ENCODE results near the gene CD163.

Gene CD163

DNA sequence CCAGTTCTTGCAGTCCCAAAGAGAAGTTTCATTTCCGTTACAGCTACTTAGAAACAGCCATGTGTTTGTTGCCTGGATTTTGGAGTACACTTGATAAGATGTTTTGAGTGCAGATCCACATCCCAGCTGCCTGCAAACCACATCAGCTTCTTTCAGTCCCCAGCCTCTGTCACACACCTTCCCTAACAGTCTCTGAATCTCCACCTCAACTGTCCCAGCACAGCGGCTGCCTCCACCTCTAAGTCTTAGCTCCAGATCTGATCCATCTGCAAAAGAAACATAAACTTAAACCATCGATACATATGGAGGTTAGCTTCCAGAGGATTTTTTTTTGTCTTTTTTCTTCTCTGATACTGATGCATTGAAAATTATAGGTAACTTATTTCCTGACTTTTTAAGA lies 8.4 kb downstream of the CD163 start:
- POLR2A ChIA-PET: interaction anchor here (0.6 kb wide), 1 partner anchor 171 kb away, joined by 3 read pairs; the partner anchor contains the start of gene APOBEC1
- Histone ChIP-seq H3K27ac (ENCODE audit: extremely low read depth, low read depth, low read length) (no peak overlapping the region), H3K9me3 (ENCODE audit: control insufficient read depth, insufficient read depth, low read depth, low read length) (no peaks in the 10 kb centered on the region), H3K36me3 (ENCODE audit: control insufficient read depth in 2 of 2, insufficient read depth in 1 of 2, low read length in 2 of 2) (no peaks in the 10 kb centered on the region), H3K4me3 (ENCODE audit: low read depth, low read length) (no peak overlapping the region), H3K4me1 (ENCODE audit: control insufficient read depth, insufficient read depth, low read length) (0 out of 2 replicates have a peak, but pooled peaks cover 3% of the 10 kb centered on the region)
- TF ChIP-seq ZNF175 (tag by site-specific recombination; IDR thresholded peaks at IDR 0.05) (no peak), ZBTB7A (tag by site-specific recombination; IDR thresholded peaks at IDR 0.05; ENCODE audit: low read depth) (no peak), ZNF623 (tag by site-specific recombination; IDR thresholded peaks at IDR 0.05) (no peak), ZNF140 (tag by site-specific recombination; IDR thresholded peaks at IDR 0.05) (no peak), KLF8 (tag by site-specific recombination; IDR thresholded peaks at IDR 0.05) (no peak), SCRT1 (tag by site-specific recombination; IDR thresholded peaks at IDR 0.05; ENCODE audit: borderline replicate concordance) (no peak), YY2 (tag by site-specific recombination; IDR thresholded peaks at IDR 0.05) (no peak), ZNF776 (tag by site-specific recombination; IDR thresholded peaks at IDR 0.05; ENCODE audit: borderline replicate concordance) (no peak), ZNF529 (tag by site-specific recombination; IDR thresholded peaks at IDR 0.05; ENCODE audit: insufficient replicate concordance) (no peak)
- TF ChIP-seq, protein P1, sequence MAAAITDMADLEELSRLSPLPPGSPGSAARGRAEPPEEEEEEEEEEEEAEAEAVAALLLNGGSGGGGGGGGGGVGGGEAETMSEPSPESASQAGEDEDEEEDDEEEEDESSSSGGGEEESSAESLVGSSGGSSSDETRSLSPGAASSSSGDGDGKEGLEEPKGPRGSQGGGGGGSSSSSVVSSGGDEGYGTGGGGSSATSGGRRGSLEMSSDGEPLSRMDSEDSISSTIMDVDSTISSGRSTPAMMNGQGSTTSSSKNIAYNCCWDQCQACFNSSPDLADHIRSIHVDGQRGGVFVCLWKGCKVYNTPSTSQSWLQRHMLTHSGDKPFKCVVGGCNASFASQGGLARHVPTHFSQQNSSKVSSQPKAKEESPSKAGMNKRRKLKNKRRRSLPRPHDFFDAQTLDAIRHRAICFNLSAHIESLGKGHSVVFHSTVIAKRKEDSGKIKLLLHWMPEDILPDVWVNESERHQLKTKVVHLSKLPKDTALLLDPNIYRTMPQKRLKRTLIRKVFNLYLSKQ (tag by site-specific recombination; IDR thresholded peaks at IDR 0.05; ENCODE audit: borderline replicate concordance): no peak
- TF ChIP-seq, protein P2, sequence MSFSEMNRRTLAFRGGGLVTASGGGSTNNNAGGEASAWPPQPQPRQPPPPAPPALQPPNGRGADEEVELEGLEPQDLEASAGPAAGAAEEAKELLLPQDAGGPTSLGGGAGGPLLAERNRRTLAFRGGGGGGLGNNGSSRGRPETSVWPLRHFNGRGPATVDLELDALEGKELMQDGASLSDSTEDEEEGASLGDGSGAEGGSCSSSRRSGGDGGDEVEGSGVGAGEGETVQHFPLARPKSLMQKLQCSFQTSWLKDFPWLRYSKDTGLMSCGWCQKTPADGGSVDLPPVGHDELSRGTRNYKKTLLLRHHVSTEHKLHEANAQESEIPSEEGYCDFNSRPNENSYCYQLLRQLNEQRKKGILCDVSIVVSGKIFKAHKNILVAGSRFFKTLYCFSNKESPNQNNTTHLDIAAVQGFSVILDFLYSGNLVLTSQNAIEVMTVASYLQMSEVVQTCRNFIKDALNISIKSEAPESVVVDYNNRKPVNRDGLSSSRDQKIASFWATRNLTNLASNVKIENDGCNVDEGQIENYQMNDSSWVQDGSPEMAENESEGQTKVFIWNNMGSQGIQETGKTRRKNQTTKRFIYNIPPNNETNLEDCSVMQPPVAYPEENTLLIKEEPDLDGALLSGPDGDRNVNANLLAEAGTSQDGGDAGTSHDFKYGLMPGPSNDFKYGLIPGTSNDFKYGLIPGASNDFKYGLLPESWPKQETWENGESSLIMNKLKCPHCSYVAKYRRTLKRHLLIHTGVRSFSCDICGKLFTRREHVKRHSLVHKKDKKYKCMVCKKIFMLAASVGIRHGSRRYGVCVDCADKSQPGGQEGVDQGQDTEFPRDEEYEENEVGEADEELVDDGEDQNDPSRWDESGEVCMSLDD (tag by site-specific recombination; IDR thresholded peaks at IDR 0.05): no peak
- TF ChIP-seq, protein P3, sequence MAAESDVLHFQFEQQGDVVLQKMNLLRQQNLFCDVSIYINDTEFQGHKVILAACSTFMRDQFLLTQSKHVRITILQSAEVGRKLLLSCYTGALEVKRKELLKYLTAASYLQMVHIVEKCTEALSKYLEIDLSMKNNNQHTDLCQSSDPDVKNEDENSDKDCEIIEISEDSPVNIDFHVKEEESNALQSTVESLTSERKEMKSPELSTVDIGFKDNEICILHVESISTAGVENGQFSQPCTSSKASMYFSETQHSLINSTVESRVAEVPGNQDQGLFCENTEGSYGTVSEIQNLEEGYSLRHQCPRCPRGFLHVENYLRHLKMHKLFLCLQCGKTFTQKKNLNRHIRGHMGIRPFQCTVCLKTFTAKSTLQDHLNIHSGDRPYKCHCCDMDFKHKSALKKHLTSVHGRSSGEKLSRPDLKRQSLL (tag by site-specific recombination; IDR thresholded peaks at IDR 0.05): no peak
- TF ChIP-seq, protein P4, sequence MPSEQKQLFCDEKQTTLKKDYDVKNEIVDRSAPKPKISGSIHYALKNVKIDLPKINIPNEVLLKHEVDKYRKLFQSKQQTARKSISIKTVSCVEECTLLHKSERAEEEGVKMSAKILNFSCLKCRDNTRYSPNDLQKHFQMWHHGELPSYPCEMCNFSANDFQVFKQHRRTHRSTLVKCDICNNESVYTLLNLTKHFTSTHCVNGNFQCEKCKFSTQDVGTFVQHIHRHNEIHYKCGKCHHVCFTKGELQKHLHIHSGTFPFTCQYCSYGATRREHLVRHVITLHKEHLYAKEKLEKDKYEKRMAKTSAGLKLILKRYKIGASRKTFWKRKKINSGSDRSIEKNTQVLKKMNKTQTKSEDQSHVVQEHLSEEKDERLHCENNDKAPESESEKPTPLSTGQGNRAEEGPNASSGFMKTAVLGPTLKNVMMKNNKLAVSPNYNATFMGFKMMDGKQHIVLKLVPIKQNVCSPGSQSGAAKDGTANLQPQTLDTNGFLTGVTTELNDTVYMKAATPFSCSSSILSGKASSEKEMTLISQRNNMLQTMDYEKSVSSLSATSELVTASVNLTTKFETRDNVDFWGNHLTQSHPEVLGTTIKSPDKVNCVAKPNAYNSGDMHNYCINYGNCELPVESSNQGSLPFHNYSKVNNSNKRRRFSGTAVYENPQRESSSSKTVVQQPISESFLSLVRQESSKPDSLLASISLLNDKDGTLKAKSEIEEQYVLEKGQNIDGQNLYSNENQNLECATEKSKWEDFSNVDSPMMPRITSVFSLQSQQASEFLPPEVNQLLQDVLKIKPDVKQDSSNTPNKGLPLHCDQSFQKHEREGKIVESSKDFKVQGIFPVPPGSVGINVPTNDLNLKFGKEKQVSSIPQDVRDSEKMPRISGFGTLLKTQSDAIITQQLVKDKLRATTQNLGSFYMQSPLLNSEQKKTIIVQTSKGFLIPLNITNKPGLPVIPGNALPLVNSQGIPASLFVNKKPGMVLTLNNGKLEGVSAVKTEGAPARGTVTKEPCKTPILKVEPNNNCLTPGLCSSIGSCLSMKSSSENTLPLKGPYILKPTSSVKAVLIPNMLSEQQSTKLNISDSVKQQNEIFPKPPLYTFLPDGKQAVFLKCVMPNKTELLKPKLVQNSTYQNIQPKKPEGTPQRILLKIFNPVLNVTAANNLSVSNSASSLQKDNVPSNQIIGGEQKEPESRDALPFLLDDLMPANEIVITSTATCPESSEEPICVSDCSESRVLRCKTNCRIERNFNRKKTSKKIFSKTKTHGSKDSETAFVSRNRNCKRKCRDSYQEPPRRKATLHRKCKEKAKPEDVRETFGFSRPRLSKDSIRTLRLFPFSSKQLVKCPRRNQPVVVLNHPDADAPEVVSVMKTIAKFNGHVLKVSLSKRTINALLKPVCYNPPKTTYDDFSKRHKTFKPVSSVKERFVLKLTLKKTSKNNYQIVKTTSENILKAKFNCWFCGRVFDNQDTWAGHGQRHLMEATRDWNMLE (tag by site-specific recombination; conservative IDR thresholded peaks at IDR 0.05; ENCODE audit: low read depth): no peak
- TF ChIP-seq, protein P5, sequence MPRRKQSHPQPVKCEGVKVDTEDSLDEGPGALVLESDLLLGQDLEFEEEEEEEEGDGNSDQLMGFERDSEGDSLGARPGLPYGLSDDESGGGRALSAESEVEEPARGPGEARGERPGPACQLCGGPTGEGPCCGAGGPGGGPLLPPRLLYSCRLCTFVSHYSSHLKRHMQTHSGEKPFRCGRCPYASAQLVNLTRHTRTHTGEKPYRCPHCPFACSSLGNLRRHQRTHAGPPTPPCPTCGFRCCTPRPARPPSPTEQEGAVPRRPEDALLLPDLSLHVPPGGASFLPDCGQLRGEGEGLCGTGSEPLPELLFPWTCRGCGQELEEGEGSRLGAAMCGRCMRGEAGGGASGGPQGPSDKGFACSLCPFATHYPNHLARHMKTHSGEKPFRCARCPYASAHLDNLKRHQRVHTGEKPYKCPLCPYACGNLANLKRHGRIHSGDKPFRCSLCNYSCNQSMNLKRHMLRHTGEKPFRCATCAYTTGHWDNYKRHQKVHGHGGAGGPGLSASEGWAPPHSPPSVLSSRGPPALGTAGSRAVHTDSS (tag by site-specific recombination; IDR thresholded peaks at IDR 0.05): no peak
- TF ChIP-seq, protein P6, sequence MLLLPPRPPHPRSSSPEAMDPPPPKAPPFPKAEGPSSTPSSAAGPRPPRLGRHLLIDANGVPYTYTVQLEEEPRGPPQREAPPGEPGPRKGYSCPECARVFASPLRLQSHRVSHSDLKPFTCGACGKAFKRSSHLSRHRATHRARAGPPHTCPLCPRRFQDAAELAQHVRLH (tag by site-specific recombination; IDR thresholded peaks at IDR 0.05): no peak
- TF ChIP-seq, protein P7, sequence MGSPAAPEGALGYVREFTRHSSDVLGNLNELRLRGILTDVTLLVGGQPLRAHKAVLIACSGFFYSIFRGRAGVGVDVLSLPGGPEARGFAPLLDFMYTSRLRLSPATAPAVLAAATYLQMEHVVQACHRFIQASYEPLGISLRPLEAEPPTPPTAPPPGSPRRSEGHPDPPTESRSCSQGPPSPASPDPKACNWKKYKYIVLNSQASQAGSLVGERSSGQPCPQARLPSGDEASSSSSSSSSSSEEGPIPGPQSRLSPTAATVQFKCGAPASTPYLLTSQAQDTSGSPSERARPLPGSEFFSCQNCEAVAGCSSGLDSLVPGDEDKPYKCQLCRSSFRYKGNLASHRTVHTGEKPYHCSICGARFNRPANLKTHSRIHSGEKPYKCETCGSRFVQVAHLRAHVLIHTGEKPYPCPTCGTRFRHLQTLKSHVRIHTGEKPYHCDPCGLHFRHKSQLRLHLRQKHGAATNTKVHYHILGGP (tag by site-specific recombination; IDR thresholded peaks at IDR 0.05): no peak
- TF ChIP-seq, protein P8, sequence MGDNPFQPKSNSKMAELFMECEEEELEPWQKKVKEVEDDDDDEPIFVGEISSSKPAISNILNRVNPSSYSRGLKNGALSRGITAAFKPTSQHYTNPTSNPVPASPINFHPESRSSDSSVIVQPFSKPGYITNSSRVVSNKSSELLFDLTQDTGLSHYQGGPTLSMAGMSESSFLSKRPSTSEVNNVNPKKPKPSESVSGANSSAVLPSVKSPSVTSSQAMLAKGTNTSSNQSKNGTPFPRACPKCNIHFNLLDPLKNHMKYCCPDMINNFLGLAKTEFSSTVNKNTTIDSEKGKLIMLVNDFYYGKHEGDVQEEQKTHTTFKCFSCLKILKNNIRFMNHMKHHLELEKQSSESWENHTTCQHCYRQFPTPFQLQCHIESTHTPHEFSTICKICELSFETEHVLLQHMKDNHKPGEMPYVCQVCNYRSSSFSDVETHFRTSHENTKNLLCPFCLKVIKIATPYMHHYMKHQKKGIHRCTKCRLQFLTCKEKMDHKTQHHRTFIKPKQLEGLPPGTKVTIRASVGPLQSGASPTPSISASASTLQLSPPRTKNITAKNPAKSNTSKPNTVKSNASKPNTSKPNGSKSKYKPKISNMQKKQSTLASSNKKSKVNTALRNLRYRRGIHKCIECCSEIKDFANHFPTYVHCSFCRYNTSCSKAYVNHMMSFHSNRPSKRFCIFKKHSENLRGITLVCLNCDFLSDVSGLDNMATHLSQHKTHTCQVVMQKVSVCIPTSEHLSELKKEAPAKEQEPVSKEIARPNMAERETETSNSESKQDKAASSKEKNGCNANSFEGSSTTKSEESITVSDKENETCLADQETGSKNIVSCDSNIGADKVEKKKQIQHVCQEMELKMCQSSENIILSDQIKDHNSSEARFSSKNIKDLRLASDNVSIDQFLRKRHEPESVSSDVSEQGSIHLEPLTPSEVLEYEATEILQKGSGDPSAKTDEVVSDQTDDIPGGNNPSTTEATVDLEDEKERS (tag by site-specific recombination; IDR thresholded peaks at IDR 0.05): no peak
- CTCF ChIA-PET: no interaction called here
